Cortex of kidney (tissue), 1 donor: ENCODE data around the gene ZNF407.

Experiments used
- DNase-seq: peaks from one replicate; lab custom pipeline; 2025; lab: John Stamatoyannopoulos, UW

Gene ZNF407

DNA sequence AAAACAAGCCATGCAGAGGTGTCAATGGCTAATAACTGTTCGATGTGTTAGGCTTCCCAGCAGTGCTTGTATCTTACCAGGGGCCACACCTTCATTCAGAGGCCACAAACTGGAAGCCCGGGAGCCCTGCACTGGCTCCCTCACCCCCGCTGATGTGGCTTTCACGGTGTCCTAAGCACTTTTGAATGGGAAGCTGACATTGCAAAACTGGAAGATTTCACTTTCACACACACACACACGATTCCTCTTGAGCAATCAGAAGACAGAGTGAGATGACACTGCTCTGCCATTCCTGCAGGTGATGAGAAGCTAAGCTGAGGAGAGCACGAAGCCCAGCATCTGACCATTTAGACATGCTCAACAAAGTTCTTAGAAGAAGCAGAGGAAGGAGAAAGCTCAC lies 8.6 kb upstream of the ZNF407 start:
- DNase-seq: no peak

DNA sequence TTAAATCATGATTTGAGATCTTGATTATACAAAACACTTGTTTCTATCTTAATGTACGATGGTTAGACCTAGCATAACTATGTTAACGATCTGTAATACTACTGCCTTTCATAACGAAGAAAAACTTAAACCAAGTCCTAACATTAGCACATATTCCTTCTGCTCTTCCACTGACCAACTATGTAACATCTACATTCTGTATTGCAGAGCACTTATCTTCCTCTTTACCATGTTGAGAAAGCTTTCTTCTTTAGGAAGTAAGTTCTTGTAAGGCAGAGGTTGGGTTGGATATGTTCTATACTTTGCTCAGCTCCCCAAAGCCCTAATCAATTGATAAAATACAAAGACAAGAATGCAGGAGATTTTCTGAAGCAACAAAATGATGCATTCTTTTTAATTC lies 7.9 kb upstream of the ZNF407 start:
- DNase-seq: no peak

DNA sequence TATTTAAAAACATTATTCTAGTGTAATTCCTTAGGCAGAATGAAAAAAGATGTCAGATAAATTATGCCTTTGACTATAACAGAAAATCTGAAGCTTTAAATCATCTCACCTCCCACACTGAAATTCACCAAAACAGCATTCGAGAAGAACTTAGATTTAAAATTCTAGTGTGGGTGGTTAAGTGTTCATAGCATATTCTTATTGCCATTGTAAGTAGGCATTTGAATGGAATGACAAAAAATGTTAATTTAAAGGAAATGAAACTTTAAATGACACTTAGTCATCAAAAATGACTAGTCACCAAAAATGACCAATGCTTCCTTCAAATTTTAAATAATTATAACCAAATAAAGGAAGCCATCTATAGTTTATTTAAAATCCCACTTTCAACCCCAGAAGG lies 7.0 kb upstream of the ZNF407 start:
- no peak for DNase-seq

DNA sequence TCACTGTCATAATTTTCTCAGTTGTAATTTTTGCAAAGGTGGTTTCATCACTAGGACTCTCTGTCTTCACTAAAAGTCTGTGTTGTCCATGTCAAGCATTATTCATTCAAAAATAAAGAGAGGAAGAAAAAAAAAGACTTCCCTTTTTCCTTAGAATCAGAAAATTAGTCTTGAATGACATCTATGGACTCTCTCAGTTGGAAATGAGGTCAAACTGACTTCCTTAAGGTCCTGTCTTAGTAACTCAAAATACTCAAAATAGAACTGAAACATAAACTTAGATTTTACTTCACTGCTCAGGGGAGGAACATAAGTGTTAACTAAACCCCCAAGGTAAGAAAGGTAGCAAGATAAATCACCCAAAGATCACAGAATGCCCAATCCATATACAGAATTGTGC lies 2.2 kb upstream of the ZNF407 start:
- no peak for DNase-seq

DNA sequence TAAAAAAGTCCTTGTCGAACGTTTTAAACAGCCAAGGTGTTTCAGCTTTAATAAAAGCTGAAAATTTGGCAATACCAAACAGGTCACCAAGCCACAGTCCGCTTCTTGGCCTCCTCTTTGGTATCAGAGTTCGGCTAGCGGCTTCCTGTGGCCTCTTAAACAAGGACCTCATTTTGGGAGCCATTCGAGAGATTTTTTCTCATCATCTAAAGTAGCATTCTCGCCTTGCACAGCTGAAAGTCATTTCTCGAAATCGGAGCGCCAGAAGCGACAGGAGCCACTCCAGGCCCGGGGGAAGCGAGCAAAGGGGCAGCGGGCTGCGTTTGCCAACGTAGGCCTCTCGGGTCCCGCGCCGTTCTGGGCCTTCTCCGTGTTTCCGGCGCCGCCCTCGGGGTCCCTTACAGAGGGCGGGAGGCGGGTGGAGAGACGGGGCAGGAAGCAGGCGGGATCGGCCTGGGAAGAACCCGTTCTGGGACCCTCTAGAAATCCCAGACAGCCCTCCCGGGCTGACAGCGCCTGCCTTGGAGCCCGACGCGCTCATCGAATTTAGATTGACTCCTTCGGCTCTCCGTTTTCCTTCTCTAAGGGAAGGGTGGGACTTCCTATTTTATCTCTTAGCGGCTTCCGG lies 522 bp upstream of the ZNF407 start:
- no peak for DNase-seq

DNA sequence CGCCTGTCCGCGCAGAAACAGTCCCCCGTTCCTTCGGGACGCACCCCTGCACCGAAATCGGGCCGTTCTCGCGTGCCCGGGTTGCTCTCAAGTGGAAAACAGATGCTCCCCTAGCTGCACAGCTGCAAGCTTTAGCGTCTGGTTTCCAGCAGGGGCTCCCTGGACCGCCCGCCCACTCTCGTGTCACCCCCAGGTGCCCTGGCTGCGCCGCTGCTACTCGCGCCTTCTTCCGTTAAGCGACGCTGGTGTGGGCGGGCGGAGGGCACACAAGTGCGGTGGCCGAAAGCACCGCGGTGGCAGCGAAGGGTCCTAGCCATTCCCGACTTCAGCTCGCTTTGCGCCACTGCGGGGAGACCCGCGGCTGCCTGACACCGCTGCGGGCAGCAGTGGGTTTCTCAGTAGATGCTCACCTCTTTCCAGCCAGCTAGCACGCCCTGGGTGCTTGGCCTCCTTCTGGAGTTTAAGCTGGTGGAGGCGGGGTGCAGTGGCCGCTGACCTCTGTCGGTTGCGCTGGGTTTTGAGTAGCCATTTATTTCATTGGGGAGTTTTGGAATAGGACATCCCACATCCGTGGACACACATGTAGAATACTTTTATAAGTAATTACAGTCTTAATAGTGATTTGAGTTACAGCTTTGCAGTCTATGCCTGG lies 806 bp downstream of the ZNF407 start:
- no peak for DNase-seq

DNA sequence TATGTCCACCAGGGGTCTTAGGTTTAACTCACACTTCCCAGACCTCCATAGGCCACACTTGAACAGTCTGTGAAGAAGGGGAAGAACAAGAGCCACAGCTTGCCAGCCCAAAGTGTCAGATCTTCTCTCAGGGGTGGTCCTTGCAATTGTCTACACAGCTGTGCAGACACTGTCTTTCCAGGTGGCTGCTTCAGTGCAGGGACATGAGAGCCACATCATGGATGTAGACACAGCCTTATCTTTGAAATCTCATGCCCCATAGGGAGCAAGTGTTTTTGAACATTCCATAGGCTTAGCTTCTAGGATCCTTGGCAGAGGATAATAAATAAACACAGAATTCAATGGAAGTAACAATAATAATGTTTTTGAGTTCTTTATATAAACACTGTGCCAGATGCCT lies 6.7 kb downstream of the ZNF407 start:
- DNase-seq: no peak

DNA sequence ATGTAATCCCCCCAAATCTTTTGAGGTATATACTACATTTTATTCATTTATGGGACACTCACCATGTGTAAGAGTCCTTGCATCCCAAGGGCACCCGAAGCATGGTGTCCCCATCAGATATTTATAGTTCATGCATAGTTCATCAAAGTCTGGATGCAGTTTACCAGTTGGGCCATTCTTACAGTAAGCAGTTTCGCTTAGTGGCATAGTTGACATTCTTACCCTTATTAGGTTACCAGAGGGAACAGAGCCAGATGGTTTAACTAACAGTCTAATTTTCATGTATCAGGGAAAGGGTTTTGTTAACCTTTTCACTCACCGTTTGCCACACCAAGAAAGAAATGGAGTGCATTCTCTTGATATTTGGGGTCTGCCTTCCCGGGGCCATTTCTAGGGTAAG lies 7.1 kb downstream of the ZNF407 start:
- no peak for DNase-seq

DNA sequence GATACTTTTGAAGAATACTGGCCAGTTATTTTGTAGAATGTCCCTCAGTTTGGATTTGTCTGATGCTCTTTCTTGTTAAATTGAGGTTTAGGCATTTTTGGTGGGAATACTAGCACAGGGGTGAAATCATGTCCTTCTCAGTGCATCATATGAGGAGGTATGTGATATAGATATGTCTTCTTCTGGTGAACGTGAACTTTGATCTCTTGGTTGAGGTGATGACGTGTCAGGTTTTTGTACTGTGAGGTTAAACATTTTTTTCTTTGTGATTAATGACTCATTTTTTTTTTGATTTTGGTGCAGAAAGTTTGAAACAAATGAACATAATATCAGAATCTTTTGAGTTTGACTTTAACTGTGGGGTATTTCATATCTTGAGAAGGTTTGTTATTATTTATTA lies 11.0 kb downstream of the ZNF407 start:
- DNase-seq: no peak

DNA sequence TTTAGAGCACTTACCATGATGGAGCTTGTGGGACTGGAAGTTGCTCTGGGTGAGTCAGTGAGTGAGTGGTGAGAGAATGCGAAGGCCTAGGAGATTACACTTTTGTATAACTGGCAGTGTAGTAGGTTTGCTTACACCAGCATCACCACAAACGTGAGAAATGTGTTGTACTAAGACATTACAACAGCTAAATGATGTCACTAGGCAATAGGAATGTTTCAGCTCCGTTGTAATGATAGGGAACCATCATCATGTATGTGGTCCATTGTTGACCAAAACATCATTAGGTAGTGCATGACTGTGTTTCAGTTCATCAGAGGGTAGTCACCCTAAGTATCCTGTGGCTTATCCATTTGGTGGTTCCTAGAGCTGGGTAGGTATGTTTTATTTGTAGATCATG lies 11.9 kb downstream of the ZNF407 start:
- no peak for DNase-seq

DNA sequence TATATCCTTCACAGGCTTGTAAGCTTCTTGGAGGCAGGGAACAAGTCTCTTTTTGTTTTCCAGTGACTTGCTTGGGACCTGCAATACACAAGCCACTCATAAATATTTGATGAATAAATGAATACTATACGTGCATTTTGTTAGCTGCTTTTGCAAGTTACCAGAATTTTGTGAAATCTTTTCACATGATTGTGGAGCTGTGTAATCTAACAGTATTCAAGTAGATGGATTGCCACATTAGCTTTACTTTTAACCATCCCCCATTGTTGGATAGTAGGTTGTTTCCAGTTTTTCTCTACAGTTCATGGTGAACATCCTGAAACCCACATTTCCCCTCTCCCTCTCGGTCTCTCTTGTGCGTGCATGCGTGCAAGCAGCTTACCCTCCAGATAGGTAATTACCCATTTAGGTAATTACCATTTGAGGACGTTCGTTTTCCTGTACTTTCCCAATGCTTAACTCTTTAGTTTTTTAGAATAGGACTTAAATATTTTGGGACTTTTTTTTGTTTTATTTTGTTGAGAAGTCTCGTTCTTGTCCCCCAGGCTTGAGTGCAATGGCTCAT lies 12.5 kb downstream of the ZNF407 start:
- no peak for DNase-seq

DNA sequence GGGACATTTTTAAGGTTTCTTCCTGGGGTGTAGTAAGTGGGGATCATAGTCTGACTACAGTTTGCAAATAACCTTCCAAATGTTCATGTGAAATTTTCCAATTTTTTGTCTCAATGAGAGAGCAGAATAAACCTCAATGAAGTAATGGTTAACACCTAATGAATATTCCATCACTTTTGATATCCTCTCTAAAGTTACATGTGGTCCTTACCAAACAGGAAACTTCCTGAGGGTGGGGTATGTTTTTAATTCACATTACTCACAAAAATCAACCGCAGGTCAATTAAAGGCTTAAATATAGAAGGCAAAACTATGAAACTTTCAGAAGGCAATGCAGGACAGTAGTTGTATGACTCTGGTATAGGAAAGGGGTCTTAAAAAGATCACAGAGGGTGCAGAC lies 13.2 kb downstream of the ZNF407 start:
- DNase-seq: no peak

DNA sequence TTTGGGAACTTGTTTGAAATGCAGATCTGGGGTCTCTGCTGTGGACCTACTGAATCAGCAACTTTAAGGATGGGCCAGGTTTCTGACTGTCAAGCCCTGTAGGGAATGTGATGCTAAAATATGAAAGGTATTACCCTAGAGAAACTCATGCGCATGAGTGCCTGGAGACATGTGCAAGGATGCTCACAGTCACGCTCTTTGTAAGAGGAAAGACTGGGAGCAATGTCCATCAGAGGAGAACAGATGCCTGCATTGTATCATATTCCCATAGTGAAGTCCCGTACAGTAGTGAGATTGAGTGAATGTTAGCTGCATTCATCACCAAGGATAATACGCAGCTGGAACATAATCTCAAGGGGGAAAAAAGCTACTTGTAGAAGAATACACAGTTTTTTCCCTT lies 14.1 kb downstream of the ZNF407 start:
- DNase-seq: no peak

DNA sequence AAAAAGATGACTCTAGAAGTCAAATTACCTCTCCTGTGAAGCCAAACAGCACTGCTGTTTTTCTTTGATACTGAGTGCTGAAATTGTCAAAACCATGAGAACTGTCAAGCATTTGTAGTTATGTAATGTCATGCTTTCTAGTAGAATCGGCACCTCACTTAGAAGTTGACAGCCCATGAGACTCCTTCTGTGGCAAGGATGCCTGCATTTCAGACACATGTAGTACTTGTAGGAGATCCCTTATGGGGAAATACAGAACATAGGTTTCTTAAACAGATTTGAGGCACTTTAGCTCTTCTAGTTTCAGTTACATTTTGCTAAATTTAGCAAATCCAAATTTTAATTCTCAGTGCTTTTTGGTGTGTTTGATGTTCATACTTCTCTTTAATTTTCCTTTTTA lies 15.7 kb downstream of the ZNF407 start:
- no peak for DNase-seq

DNA sequence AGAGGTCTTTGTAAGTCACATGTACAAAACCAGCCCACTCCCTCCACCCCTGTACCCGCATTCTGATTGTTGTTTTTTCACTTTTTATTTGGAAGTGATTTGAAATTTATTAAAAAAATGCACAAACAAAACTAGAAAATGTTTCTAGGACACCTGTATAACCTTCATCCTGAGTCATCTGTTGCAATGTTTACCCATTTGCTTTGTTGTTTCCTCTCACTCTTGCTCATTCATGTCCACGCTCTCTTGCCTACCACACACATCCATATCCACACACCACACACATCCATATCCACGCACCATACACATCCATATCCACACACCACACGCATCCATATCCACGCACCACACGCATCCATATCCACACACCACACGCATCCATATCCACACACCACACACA lies 18.8 kb downstream of the ZNF407 start:
- DNase-seq: no peak

DNA sequence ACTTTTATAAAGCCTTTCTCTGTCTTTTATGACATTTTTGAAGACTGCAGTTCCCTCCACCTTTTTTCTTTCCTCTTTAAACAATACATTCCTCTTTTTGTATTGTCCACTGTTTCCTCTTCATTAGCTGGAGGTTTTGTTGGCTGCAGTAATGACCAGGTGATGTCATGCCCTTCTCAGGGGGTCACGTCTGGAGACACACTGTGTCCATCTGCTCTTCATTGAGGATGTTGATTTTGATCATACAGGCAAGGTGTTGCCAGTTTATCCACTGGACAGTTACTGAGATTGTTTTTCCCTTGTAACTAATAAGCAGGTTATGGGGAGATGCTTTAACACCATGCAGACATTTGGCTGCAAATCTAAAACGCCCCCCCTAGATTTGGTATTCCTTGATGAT lies 19.8 kb downstream of the ZNF407 start:
- DNase-seq: no peak

DNA sequence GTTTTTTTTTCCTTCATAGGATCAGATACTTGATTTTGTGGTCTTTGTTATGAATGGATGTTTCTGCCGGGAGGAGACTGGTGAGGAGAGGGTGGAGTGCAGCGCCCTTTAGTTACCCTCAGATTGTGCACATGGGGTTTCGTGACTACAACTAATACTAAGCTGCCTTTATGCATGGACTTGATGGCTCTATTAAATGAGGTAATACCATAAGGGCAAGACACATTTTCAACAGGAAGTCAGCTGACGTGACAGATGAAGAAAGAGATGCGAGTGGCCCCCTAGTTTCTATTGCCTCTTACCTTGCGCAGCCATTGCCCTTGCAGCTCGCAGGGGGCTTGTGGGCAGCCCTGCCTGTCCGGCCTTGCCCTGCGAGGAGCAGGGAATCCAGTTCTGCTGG lies 24.4 kb downstream of the ZNF407 start:
- DNase-seq: no peak

DNA sequence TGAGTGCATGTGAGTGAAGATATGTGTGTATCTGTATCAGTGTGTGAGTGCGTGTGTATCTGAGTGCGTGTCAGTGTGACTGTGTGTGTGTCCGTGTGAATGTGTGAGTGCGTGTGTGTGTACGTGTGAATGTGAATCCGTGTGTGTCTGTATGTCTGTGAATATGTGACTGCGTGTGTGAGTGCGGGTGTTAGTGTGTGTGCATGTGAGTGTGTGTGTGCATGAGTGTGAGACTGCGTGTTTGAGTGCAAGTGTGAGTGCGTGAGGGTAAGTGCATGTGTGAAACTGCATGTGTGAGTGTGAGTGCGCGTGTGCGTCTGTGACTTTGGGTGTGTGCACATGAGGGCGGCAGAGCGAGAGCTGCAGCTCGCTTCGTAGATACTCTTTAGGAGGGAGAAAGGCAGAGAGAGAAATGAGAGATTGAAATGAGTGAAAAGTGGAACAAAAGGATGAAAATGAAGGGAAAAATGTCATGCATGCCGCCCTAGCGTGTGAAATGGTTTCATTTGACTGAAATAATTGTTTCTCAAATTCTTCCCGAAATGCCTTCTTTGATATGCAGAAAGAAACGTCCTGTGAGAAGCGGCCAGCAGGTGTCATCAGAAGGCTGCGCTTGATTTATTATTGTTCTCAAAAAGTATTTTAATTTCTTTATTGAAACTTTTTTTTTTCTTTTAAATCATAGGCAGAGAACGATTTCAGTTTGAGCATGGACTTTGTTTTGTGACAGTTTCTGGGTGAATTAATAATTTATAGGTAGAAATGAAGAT lies 25.6 kb downstream of the ZNF407 start:
- no peak for DNase-seq

DNA sequence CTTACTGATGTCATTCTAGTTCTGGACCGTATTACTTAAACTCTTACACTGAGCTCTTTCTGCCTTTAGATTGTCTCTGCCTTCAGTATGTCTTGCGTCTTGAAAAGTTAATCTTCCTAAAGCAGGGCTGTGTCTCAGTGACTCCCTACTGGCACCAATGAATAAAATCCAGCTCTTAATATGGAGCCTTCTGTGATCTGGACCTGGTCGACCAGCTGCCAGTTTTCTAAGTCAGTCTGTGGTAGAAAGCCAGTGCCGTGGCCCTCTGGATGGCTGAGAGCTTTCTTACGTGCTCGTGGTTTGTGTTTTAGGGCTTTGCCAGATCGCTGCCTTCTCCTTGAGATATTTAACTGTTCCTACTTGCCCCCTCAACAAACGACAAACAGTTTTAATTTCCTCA lies 26.8 kb downstream of the ZNF407 start:
- DNase-seq: no peak

DNA sequence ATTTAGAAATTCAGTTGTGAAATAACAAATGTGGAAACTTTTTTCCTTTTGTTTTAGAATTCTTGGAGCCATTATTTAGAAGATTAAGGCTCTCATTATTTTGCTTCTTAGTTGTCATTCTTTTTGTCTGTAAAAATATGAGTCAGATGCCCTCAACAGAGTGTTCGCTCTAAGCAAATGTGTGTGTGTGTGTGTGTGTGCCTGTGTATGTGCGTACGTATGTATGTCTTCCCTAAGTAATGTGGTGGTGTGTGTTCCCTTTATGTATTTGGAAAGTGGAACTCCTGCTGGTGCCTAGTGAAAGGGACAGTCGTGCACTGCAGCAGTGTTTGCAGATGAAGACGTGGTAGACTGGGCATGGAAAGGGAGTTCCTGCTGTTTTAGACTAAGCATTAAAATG lies 27.5 kb downstream of the ZNF407 start:
- no peak for DNase-seq

DNA sequence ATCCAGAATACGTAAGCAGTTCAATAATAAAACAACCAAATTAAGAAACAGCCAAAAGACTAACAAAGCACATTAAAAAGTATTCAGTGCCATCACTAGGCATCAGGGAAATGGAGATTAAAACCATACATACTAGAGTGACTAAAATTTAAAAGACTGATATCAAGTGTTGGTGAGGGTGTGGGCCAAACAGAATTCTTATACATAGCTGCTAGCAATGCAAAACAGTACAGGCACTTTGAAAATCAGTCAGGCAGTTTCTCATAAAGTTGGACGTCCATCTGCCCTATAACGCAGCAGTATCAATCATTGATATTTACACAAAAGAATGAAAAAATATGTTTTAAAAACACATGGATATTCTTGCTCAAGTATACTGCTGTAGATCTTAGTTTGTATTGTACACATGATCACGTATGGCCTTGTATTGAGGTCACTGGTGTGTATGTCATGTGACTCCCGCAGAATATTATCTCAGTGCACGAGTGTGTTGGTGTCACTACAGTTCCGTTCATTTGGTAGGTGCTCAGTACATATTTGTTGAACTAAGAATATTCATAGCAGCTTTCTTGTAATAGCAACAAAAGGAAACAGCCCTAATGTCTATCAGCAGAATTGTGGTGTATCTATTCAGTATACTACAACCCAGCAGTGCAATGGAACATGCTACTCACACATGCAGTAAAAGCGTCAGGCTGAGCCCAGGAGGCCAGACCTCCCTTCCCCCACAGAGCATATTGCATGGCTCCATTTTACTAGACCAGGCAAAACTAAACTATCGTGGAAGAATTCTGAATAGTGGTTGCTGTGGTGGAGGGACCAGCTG lies 28.6 kb downstream of the ZNF407 start:
- no peak for DNase-seq

DNA sequence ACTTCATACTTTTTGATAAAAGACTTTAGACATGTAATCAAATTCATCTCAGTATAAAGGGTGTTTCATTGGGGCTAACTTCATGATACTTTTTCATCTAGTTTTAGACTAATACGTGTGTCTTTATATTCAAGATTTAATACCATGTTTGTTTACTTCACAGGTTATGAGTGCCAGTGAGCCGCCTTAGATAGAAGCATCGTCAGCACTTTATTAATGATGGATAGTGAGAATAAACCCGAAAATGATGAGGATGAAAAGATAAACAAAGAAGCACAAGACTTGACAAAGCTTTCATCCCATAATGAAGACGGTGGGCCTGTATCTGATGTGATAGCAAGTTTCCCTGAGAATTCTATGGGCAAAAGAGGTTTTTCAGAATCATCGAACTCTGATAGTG lies 33.1 kb downstream of the ZNF407 start:
- DNase-seq: no peak
